ENCODE measurements around the gene USP6.
A peak's percentile ranks its signal among the peaks of the same experiment; 100 is the strongest.
"Not testable (repeated sequence)": the region's sequence is repeated elsewhere in the genome, so short reads cannot be mapped to it uniquely, and the experiment has no call there.

Gene USP6

DNA sequence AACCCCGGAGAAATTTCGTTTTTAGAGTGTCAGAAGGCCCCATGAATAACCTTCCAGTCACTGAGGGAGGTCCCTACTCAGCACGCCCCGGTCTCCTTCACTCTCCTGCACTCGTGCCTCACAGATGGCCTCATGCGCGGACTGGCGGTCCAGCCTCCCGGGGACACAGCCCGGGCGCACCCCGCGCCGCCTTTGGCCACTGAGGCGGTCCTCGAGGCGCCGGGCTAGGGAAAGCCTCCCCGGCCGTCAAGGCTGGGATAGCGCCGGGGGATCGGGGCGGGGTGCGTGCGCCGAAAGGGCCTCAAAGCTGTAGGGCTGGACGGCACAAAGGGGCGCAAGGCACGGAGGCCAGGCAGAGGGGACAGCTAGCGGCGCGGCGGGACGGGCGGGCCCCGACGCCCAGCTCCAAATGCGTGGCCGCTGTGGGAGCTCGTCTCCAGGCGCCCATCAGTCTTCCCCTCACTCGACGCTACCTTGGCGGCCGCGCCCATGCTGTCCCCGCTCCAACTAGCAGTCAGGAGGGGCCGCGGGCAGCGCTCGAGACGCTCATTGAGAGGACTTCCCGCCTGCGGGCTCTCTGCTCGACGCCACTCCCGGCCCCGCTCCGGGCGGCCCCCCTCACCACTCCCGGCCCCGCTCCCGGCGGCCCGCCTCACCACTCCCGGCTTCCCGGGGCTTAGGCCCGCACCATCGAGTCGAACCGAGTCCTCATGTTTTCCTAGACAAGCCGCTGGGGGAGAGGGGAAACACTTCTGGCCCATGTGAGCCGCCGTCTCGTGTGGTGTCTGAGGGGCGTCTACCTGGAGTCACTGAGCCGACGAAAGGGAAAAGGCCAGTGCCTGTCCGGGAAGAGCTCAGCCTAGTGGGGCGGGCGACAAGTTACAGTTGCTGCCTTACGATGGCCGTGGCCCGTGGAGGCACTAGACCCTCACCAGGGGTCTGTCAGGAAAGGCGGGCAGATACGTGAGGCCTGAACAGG lies at the start of gene USP6:
USP6 (plus strand) TSS at position 360 of the 979 bp plus-strand sequence. CDS start 14,336 bp downstream, outside the sequence.
- no peak for DNase-seq (ENCODE audit: low read depth in 3 of 3)

DNA sequence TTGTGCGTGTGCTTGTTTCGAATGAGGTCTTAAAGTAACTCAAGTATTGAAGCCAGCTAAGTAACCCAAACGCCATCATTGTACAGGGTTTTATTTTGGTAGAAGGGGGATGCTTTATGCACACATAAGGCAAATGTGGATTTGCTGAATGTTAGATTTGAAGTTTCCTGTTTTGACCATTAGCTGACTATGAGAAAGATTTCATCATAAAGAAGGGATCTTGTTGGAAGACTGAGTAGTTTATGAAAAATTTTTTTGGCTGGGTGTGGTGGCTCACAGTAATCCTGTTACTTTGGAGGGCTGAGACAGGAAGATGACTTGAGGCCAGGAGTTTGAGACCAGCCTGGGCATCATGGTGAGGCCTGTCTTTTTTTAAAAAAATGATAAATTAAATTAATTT lies 47.6 kb upstream of the USP6 start:
- no peak for DNase-seq (ENCODE audit: low read depth in 3 of 3)

DNA sequence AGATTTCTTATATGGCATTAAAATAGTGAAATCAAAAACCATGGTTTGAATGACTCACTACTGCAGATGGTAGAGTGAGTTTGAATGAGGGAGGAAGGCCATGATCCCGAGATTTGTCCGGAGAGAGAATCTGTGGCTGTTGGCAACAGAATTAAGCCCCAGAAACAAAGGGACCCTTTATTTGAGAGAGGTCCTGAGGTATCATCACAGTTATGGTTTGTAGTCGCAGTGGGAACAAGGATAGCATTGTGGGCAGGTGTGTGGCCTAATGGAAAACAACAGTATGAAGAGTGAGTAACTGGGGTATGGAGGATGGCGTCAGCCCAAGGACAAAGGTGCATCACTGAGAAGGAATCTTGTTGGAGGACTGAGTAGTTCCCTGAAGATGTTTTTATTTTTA lies 46.1 kb upstream of the USP6 start:
- DNase-seq (ENCODE audit: low read depth in 3 of 3): no peak

DNA sequence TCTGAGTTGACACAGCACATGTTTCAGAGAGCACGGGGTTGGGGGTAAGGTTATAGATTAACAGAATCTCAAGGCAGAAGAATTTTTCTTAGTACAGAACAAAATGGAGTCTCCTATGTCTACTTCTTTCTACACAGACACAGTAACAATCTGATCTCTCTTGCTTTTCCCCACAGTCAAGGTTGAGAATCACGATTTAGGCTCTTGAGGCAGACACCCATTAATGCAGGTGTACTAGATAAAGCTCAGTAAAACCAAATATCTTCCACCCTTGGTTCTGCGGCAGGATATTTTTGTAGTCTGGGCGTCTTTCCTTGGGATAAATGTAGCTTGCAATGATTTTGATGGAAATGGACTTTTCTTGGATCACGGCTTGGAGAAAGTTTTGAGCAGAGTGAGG lies 40.4 kb upstream of the USP6 start:
- not testable (repeated sequence) for DNase-seq (ENCODE audit: low read depth in 3 of 3)

DNA sequence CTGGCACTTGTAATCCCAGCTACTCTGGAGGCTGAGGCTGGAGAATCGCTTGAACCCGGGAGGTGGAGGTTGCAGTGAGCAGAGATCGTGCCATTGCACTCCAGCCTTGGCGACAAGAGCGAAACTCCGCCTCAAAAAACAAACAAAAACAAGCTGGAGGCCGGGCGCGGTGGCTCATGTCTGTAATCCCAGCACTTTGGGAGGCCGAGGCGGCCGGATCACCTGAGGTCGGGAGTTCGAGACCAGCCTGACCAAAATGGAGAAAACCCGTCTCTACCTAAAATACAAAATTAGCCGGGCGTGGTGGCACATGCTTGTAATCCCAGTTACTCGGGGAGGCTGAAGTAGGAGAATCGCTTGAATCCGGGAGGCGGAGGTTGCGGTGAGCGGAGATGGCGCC lies 38.6 kb upstream of the USP6 start:
- not testable (repeated sequence) for DNase-seq (ENCODE audit: low read depth in 3 of 3)

DNA sequence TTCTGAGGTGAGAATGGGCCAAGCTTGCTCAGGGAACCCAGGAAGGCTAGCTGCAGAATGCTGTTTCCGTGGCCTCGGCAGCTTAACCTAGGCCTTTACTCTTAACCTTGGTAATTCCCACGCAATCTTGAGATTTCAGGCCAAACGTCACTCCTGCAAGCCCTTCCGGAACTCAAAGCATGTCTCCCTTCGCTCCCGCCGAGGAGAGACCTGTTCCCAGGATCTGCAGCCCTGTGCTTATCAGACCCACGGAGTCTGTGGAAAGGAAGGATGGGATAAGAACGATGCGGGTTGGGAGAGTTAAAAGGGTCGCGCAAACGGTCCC lies 38.1 kb upstream of the USP6 start:
- DNase-seq (ENCODE audit: low read depth in 3 of 3): no peak

DNA sequence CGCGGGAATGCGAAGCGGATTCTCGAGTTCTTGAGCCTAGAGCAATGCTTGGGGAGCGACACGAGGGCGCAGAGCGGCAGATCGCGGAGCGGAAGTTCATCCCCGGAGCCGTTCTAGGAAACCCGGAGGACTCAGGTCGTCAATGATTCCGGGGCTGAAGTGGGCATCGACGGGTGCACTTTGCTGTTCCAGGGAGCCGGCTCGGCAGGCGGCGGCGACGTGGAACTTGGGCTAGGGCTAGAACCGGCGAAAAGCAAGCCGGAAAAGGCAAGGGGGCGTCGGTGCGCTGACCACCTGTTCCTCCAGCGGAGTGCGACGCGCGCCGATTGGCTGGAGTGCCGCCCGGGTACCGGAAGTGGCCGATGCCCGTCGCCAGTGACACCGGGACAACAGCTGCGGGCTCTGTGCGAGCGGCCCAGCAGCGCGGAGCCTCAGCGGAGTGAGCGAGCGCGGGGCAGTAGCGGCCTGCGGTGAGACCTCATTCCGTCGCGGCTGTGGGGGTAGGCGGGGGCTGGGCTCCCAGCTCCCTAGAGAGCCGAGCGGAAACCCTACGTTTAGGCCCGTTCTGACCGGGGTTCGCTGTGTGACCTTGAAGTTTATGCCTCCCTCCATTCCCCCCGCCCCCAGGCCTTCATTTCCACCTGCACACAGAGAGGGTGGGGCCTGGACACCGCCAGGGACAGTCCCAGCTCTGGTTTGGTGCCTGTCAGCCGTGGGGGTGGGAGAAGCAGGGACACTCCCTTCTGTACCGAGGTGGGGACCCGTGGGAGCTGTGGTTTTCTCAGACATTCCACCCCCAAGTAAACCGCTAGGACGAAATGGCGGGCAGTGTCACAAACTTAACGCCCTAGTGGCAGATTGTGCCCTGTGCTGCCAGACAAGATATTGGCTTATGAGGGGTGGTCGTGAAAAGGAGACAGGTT lies 37.5 kb upstream of the USP6 start, which contains the start of gene ZFP3:
ZFP3 (plus strand) TSS at position 362 of the 923 bp plus-strand sequence. CDS start 13,038 bp downstream, outside the sequence.
- DNase-seq (ENCODE audit: low read depth in 3 of 3): peak; percentile 61 to 65 (median 65)

DNA sequence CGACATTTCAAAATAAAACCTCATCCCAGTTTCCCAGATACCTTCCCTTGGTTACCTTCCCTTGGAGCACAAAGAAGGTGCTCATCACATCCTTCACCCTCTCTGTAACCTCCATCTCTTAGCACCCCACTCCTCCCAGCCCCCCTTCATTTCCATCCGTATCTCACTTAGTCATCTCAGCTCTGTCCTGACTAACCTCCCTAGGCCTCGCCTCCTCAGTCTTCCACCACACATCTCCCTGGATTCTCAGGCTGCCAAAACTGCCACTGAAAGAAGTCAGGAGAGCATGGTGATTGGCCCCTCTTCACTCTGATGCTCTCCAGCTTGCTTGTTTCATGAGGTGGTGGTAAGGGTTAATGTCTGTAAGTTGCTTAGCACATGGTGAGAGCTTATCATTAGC lies 35.2 kb upstream of the USP6 start:
- DNase-seq (ENCODE audit: low read depth in 3 of 3): no peak

DNA sequence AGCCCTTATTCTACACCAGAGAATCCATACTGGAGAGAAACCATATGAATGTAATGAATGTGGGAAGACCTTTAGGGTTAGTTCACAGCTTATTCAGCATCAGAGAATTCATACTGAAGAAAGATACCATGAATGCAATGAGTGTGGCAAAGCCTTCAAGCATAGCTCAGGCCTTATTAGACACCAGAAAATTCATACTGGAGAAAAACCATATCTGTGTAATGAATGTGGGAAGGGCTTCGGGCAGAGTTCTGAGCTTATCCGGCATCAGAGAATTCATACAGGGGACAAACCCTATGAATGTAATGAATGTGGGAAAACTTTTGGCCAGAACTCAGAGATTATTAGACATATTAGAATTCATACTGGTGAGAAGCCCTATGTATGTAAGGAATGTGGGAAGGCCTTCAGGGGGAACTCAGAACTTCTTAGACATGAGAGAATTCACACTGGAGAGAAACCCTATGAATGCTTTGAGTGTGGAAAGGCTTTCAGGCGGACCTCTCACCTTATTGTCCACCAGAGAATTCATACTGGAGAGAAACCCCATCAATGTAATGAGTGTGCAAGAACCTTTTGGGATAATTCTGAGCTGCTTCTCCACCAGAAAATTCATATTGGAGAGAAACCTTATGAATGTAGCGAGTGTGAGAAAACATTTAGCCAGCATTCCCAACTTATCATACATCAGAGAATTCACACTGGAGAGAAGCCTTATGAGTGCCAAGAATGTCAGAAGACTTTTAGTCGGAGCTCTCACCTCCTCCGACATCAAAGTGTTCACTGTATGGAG lies 23.4 kb upstream of the USP6 start:
- DNase-seq (ENCODE audit: low read depth in 3 of 3): no peak

DNA sequence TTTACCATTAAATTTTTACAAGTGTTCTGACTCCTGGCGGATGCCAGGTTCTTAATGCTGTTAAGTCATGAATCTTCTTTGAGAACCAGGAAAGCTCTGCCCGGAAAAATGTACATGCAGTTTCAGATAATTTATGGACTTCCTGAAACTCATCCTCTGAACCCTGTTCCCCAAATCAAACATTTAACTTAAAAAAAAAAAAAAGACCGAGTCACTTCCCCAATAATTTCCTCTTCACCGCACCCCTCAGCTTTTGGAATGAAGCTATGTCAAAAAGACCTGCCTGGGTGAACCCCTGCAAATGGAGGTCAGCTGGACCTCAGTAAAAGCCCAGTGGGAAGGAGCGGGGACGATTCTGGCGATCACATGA lies 19.1 kb upstream of the USP6 start:
- no peak for DNase-seq (ENCODE audit: low read depth in 3 of 3)

DNA sequence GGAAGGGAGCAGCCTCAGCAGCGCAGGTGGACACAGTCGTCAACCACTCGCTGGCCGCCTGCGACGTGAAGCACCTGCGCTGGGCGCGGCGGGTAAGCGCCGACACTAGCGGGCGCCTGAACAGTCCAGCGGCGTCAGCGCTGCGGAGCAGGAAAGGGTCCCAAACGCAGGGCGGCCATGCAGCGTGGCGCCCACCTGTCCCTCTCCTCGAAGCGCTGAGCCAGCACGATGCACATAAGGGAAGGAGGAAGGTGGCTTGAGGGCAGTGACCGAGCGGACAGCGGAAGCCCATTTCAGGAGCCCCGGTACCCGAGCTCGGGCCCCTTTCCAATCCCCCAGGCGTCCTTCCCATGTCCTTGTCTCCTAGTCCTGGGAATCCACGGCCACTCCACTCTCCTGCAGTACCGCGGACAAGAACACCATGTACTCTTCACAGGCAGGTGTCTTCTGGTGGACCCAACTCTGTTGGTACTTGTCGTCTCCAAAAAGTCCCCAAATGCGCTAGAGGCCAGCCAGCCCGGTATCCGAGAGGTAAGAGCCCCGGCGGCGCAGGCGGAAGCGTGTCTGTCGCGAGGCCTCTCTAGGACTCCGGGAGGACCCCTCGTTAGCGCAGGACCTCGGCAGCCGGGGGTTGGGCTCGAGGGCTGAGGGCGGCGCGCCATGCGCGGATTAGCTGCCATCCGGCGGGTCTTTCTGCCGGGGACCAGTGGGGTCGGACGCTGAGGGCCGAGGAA lies 18.6 kb upstream of the USP6 start:
- DNase-seq (ENCODE audit: low read depth in 3 of 3): peak in 2 of 3 experiments; percentile 11 to 18

DNA sequence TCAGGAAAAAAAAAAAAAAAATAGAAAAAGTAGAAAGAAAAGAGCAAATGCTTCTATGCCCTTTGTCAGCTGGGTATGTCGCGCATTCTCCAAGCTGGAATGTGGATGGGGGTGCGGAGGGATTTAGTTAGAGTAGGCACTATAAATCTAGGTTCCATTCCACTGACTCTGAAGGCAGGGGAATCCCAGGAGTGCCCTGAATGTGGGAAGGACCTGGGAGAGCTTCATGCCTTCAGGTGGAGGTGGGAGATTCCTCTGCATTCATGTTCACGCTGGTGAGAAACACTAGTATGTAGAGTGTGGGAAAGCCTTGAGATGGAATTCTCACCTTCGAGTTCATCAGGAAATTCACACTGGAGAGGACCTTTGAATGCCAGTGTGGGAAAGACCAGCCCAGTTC lies 16.6 kb upstream of the USP6 start:
- no peak for DNase-seq (ENCODE audit: low read depth in 3 of 3)

DNA sequence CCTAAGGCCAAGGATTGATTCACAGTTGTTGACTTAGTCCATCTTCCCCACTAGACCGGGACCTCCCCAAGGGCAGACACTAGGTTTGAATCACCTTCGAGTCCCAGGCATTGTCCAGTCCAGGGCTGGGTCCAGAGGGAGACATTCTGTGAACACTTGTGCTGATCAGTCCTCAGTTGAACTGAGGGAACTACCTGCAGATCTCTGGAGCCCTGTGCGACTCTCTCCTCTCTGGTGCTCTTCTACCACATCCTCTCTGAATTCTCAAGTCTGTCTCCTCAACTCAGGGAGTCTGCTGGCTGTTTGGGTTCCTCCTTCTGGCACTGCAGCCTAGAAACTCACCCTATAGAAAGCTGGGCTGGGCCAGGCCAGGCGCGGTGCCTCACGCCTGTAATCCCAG lies 15.0 kb upstream of the USP6 start:
- no peak for DNase-seq (ENCODE audit: low read depth in 3 of 3)

DNA sequence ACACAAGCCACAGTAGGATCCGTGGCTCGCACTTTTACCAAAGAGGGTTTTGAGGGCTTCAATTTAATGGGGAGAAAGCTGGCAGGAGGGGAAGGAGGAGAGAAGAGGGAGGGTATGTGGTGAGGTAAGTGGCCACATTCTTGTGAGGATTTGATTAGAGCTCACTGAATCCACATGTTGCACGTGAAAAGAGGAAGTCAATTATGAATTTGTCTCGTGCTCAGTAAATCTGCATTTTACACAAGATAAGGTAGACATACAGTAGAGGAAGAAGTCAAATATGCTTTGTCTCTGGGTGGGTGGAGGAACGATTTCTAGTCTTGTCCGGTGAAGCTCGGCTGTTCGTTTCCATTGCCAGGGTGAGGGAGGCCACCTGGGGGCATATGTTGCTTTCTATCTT lies 5.0 kb upstream of the USP6 start:
- no peak for DNase-seq (ENCODE audit: low read depth in 3 of 3)

DNA sequence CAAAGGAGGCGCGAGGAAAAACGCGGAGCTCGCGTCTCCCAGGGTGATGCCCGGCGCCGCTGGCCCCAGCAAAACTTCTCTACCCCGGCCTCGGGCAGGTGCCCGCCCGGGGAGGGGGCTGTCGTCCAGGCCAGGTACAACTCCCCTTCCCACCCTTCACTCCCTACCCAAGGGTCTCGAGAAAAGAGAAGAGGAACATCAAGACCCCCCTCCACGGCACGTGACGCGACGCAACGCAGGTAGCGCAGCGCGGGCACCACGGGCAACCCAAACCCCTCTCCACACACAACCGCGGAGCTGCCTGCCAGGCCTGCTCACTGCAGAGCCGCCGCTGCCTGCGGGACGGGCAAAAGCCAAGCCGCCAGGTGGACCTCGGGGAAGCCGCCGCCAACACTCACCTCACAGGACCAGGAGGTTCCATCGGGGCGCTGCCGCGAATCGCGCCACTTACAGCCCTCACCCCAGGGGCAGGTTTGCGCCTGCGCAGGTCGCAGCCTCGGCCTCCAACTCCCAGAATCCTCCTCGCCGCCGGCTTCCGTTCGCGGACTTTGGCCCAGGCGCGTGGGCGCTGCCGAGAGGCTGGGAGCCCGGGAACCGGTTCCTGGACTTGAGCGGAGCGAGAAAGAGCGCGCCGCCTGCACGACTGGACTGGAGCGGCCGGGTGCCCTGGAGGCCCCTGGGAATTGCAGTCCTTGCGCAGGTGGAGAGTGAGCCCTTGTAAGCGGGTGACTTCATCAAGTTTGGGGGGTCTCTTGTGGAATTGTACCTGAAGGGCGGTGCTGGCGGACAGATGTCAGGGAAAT lies 4.2 kb upstream of the USP6 start, which contains the start of gene ZNF232:
ZNF232 (minus strand) TSS at position 477 of the 803 bp plus-strand sequence; CDS start at position 421, 56 bp downstream.
- DNase-seq (ENCODE audit: low read depth in 3 of 3): peak; percentile 81 to 89 (median 82)

DNA sequence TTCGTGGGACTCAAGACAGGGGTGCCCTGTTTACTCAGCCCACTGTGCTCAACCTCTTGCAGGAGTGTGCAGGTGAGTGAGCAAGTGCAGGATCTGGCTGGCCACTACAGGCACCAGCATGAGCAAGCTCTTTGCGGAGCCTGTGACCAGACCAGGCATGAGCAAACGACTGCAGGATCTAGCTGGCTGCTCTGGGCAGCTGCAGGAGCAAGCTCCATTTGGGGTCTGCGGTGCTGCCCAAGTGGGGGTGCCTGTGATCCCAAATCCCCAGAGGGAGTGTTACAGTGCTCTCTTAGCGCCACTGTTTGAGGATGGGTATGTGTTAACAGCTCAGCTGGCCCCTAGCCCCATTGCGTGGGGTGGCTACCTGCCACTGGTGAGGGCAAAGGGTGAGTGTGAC lies 2.4 kb downstream of the USP6 start:
- no peak for DNase-seq (ENCODE audit: low read depth in 3 of 3)

DNA sequence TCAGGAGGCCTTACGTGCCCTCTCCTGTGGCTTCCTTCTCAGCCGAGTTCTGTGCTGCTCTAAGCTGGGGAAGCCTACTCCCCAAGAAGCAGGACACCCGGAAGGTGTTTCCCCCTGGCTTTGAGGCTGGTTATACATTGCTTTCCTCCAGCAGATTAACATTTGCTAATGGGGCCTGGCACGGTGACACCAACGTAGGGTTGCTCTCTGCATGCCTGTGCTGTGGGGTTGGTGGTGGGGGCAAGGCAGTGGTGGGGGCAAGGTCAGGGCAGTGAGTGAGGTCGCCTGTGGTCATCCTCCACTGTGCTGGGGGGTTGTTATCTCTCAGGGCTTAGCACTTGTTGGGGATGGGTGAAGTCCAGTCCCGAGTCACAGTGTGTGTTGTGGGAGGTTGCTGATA lies 4.2 kb downstream of the USP6 start:
- no peak for DNase-seq (ENCODE audit: low read depth in 3 of 3)

DNA sequence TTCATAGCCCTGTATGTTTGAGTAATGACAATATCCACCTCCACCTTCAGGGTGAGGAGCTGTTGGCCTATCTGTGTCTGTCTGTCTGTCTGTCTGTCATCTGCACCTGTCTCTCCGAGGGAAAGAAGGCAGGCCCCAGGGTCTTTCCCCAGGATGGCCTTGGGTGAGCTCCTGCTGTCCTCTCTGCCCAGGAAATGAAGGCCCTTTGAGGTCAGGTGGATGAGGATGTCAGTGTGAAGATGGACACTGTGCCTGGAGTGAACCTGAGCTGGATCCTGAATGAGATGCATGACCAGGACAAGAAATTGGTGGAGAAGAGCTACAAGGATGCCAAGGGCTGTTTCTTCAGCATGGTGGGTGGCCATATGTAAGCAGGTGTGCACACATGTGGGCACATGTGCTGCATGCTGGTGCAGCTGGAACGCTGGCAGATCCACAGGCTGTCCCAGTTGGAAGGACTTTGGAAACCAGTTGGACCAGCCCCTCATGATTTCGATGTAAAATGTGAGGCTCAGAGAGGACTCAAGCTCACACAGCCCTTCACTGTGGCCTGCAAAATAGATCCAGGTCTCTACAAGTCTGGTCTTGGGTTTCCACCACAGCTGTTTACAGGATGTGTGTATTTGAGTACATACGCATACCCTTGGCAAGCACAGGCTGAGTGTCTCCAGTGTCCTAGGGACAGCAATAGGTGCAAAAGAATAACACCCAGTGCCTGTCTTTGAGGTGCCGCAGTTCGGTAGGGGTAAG lies 4.8 kb downstream of the USP6 start:
- not testable (repeated sequence) for DNase-seq (ENCODE audit: low read depth in 3 of 3)

DNA sequence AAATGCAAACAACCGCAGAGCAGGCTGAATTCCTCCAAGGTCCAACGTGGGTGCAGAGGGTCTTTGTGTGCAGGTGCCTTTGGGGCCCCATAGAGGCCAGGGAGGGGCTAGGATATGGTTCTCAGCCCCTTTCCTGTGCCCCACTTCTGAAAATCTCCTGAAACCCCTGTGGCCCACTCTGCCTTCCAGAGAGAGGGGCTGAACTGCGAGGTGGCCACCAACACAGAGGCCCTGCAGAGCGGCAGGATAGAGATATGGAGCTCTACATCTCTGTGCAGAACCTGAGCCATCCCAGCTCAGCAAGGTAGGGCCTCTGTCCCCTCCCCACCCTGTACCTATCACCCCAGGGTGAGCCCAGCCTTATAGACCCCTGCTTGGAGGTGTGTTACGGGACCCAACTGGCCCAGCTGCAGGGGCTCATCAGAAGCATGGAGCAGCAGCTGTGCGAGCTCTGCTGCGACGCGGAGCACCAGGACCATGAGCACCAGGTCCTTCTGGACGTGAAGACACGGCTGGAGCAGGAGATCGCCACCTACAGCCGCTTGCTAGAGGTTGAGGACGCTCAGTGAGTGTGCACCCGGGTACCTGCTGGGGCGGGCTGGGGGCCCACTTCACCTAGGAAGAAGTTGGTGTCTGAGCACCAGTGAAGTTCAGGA lies 5.5 kb downstream of the USP6 start:
- no peak for DNase-seq (ENCODE audit: low read depth in 3 of 3)
